ENCODE measurements around the gene TCF25. TPM values are rescaled to one million over a fixed set of nuclear protein-coding genes. Genes with fewer than 3 reads are reported as not detected.
"Not testable (repeated sequence)": the region's sequence is repeated elsewhere in the genome, so short reads cannot be mapped to it uniquely, and the experiment has no call there.

Gene TCF25, protein sequence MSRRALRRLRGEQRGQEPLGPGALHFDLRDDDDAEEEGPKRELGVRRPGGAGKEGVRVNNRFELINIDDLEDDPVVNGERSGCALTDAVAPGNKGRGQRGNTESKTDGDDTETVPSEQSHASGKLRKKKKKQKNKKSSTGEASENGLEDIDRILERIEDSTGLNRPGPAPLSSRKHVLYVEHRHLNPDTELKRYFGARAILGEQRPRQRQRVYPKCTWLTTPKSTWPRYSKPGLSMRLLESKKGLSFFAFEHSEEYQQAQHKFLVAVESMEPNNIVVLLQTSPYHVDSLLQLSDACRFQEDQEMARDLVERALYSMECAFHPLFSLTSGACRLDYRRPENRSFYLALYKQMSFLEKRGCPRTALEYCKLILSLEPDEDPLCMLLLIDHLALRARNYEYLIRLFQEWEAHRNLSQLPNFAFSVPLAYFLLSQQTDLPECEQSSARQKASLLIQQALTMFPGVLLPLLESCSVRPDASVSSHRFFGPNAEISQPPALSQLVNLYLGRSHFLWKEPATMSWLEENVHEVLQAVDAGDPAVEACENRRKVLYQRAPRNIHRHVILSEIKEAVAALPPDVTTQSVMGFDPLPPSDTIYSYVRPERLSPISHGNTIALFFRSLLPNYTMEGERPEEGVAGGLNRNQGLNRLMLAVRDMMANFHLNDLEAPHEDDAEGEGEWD
- total RNA-seq, result 100 to 1,000 TPM; 144 to 182 (median 164) TPM

DNA sequence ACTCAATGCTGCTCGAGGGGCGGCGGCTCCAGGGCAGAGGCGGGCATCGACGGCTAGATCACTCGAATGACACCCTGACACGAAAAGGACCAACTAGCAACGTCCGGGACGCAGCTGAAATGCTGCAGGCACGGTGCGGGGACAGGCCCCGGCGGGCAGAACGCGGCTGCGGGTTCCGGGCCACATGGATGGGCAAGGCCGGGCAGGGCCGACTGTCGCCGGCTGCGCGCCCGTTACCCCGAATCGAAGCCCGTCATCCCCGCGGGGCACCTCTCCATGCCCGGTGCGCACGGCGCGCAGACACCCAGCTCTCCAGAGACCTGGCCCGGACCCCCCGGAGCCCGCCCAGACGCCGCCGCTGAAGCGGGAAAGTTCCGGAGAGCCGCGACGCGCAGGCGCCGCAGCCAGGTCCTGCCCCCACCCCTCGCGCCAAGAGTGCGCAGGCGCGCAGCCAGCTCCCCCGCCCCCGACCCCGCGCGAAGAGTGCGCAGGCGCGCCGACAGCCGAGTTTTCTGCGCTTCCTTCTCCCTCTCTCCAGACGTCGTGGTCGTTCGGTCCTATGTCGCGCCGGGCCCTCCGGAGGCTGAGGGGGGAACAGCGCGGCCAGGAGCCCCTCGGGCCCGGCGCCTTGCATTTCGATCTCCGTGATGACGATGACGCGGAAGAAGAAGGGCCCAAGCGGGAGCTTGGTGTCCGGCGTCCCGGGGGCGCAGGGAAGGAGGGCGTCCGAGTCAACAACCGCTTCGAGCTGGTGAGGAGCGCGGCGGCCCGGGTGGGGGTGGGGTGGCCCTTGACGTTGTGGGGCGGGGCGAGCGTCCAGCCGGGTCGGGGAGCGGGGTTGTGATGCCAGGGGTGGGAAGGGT lies at the start of gene TCF25:
Gene TCF25, plus strand, starts transcription at position 484 of the 863 bp plus-strand sequence. Its CDS starts 76 bp downstream, at position 560.
- Mint-ChIP-seq H3K4me1 (ENCODE audit: low read depth) (peaks cover 15% of the 10 kb centered on the region), H3K27me3 (ENCODE audit: low read depth) (no peaks in the 10 kb centered on the region), H3K36me3 (ENCODE audit: insufficient read depth) (peaks cover 12% of the 10 kb centered on the region), H3K9me3 (no peaks in the 10 kb centered on the region), H3K4me3 (peak within 1 kb of the TSS; percentile 85)
- peak; percentile 85 for DNase-seq
- ATAC-seq, result peak; percentile 56 to 62

DNA sequence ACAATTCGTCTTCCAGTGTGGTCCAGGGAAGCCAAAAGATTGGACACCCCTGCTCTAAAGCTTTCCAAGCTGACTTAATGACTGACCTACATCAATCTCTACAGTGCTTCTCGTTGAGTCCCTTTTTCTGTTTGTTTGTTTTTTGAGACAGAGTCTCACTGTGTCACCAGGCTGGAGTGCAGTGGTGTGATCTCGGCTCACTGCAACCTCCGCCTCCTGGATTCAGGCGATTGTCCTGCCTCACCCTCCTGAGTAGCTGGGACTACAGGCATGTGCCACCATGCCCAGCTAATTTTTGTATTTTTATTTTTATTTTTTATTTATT lies 49.6 kb upstream of the TCF25 start:
- not testable (repeated sequence) for DNase-seq; H3K36me3 Mint-ChIP-seq (ENCODE audit: insufficient read depth); H3K27me3 Mint-ChIP-seq (ENCODE audit: low read depth); H3K9me3 Mint-ChIP-seq; ATAC-seq; H3K4me3 Mint-ChIP-seq
- H3K4me1 Mint-ChIP-seq (ENCODE audit: low read depth), result peaks cover 14% of the 10 kb centered on the region

DNA sequence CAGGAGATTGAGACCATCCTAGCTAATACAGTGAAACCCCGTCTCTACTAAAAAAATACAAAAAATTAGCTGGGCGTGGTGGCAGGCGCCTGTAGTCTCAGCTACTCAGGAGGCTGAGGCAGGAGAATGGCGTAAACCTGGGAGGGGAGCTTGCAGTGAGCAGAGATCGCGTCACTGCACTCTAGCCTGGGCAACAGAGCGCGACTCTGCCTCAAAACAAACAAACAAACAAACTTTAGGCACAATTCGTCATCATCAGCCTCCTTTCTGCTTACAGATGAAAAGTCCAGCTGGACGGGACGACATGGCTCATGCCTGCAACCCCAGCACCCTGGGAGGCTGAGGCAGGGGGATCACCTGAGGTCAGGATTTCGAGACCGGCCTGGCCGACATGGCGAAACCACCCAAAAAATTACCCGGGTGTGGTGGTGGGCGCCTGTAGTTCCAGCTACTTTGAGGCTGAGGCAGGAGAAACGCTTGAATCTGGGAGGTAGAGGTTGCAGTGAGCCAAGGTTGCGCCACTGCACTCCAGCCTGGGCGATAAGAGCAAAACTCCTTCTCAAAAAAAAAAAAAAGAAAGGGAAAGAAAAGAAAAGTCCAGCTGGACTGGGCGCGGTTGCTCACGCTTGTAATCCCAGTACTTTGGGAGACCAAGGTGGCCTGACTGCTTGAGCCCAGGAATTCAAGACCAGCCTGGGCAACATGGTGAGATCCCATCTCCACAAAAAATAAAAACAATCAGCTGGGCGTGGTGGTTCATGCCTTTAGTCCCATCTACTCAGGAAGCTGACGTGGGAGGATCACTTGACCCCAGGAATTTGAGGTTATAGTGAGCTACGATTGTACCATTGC lies 46.6 kb upstream of the TCF25 start:
- ATAC-seq (no peak), DNase-seq (no peak)
- H3K4me3 Mint-ChIP-seq, result no peak overlapping the region

DNA sequence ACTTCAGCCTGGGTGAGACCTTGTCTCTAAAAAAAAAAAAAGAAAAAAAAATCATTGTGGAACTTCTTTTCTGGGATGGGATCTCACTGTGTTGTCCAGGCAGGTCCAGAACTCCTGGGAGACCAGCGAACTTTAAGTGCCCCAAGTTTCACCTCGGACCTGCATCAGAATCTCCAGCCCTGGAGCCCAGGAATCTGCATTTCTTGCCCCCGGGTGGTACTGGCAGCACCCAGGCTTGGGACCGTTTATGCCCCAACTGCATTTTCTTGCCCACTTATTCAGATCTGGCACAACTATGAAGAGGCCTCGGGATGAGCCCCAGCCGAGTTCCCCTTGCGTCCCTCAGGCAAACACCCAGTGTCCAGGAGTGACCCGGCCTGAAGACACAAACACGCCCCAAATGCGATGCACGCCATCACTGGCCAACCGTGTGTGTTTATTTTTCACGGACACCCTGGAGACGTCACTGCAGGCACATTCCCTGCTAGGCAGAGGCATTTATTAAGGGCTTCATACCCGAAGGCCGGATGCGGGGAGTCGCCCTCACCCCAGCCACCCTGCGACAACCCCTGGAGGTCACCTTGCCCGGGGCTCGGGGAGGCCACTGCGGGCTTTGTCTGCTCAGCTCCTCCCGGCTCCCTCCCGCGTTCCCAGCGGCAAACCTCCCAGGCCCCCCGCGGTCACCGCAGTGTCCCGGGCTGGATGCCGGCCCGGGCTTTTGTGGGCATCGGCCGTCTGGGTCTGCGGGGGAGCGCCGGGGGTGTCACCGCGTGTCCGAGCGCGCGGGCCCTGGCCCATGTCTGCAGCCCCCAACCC lies 45.8 kb upstream of the TCF25 start:
- H3K27me3 Mint-ChIP-seq (ENCODE audit: low read depth), result peaks cover 32% of the 10 kb centered on the region
- DNase-seq (no peak), ATAC-seq (peak in 1 of 2 donors; percentile 1)
- peaks cover 6% of the 10 kb centered on the region for H3K4me1 Mint-ChIP-seq (ENCODE audit: low read depth)
- H3K36me3 Mint-ChIP-seq (ENCODE audit: insufficient read depth), result no peaks in the 10 kb centered on the region
- H3K4me3 Mint-ChIP-seq, result peak overlapping the region; percentile 60
- no peaks in the 10 kb centered on the region for H3K9me3 Mint-ChIP-seq

More for the DNA sequence above, 46.6 kb upstream of the TCF25 start:
- H3K9me3 Mint-ChIP-seq, result no peaks in the 10 kb centered on the region
- H3K4me1 Mint-ChIP-seq (ENCODE audit: low read depth), result peaks cover 11% of the 10 kb centered on the region
- H3K36me3 Mint-ChIP-seq (ENCODE audit: insufficient read depth), result no peaks in the 10 kb centered on the region
- H3K27me3 Mint-ChIP-seq (ENCODE audit: low read depth), result peaks cover 24% of the 10 kb centered on the region

DNA sequence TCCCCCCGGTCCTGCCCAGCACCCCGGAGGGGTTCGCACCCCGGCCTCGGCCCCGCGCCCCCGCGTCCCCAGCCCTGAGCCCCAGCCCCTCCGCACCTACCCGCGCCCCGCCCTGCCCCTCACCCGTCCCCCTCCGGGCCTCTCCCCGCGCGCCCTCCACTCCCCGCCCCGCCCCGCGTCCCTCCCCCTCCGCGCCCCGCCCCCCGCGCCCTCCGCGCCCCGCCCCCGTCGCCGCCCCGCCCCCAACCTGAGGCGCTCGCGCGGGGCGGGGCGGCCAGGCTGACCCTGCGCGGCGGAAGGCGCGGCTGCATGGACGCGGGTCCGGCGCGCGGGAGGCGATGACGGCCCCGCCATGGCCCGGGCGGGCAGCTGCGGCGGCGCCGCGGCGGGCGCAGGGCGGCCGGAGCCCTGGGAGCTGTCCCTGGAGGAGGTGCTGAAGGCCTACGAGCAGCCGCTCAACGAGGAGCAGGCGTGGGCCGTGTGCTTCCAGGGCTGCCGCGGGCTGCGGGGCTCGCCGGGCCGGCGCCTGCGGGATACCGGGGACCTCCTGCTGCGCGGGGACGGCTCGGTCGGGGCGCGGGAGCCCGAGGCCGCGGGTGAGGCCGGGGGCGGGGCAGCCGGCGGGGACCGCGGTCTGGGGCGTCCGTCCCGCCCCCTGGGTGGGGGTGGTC lies 45.1 kb upstream of the TCF25 start, which contains the start of gene SPIRE2:
Gene SPIRE2, plus strand, starts transcription at position 277 of the 671 bp plus-strand sequence. Its CDS starts 76 bp downstream, at position 353.
- Mint-ChIP-seq H3K9me3 (no peaks in the 10 kb centered on the region), H3K4me3 (peak within 1 kb of the TSS; percentile 68), H3K36me3 (ENCODE audit: insufficient read depth) (no peaks in the 10 kb centered on the region), H3K4me1 (ENCODE audit: low read depth) (peaks cover 6% of the 10 kb centered on the region), H3K27me3 (ENCODE audit: low read depth) (peaks cover 33% of the 10 kb centered on the region)
- DNase-seq, result peak; percentile 52
- peak; percentile 94 to 96 for ATAC-seq

DNA sequence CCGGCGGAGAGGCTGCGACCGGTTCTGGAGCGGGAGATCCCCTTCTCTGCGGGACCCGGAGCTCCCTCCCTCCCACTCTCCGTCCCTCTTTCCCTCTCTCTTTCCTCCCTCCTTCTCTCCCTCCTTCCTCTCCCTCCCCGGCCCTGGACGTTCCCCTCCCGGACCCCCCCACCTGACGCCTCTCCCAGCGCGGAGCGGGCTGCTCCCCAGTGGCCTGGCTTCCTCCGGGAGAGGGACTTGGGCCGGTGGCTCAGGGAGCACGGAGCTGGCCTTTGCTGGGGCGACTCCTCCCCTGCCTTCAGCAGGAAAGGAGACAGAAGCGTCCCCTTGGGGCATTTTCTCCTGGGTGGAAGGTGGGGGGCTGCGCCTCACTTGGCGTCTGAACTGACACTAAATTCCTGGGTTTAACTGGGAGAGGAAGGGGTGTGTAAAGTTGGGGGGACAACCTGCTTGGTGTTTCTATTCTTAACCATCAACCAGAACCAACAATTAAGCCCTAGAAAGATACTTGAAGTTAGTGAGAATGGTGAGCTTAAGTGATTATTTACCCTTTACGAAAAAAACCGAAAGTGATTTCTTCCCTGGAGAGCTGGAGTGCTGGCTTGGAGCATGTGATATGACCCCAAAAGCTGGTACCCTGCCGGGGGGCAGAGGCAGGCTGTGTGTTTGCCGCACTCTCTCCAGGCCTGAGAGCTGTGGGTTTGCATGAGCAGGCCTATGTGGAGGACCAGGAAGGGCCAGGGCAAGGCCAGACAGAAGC lies 44.3 kb upstream of the TCF25 start:
- H3K27me3 Mint-ChIP-seq (ENCODE audit: low read depth), result peaks cover 33% of the 10 kb centered on the region

DNA sequence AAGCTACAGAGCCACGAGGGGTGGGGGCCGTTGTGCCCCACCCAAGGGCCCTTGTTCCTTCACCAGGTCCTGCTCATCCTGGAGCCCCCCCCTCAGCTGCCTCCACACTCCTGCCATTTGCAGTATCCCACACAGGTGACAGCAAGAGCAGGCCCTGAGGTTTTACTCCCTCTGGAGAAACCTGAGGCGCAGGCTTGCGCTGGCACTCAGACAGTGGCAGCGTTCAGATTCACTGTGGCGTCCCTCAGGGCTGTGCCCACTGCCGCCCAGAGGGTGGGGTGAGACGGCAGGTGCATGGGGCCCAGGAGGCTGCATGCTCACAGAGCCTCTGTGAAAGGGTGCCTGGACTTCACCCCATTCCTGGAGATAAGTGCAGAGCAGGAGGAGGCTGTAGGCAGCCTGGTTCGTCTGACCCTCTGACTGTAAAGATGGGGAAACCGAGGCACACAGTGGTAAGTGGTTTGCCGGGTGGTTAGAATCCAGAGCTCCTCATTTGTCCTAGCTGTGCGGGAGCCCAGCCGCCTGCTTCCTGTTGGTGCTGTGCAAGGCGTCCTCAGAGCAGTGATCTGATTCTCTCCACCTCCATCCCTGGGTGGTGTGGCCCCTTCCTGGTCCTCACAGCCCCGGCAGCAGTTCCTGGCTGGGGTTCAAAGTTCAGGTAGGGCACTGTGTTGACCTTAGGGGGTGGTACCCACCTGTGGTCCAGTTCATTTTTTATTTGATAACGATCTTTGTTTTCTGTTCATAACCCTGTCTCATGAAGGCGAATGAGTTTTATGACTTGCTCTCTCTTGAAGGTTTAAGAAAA lies 43.6 kb upstream of the TCF25 start:
- peaks cover 6% of the 10 kb centered on the region for H3K4me1 Mint-ChIP-seq (ENCODE audit: low read depth)
- DNase-seq (no peak), ATAC-seq (no peak)
- no peak overlapping the region for H3K4me3 Mint-ChIP-seq
- no peaks in the 10 kb centered on the region for H3K9me3 Mint-ChIP-seq
- H3K27me3 Mint-ChIP-seq (ENCODE audit: low read depth), result peaks cover 33% of the 10 kb centered on the region
- no peaks in the 10 kb centered on the region for H3K36me3 Mint-ChIP-seq (ENCODE audit: insufficient read depth)

More for the DNA sequence above, 44.3 kb upstream of the TCF25 start:
- ATAC-seq (no peak), DNase-seq (no peak)
- H3K4me3 Mint-ChIP-seq, result peak overlapping the region; percentile 68
- no peaks in the 10 kb centered on the region for H3K9me3 Mint-ChIP-seq
- H3K4me1 Mint-ChIP-seq (ENCODE audit: low read depth), result peaks cover 6% of the 10 kb centered on the region
- no peaks in the 10 kb centered on the region for H3K36me3 Mint-ChIP-seq (ENCODE audit: insufficient read depth)

DNA sequence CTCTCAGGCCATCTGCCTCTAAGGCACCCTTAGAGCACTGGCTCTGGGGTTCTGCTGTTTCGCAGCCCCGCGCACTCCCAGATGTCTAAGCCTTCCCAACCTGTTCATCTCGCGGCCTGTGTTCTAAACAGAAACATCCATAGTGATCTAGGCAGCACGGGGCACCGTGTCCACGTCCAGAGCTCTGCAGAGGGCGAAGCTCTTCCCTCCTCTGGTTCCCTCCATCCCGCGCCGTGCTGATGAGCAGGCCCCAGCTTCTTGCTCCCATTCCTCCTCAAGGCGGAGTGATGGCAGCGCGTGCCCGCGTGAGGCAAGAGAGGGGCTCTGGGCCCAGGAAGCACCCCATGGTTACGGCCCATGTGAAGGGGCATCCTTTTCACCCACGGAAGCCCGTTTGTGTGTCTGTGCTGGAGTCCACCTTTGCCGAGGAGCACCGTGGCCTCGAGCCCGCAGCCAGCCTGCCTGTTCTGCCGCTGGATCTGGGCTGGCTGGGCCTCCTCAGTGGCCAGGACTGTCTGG lies 41.5 kb upstream of the TCF25 start:
- no peaks in the 10 kb centered on the region for H3K9me3 Mint-ChIP-seq
- peaks cover 6% of the 10 kb centered on the region for H3K4me1 Mint-ChIP-seq (ENCODE audit: low read depth)
- no peak for ATAC-seq
- H3K36me3 Mint-ChIP-seq (ENCODE audit: insufficient read depth), result no peaks in the 10 kb centered on the region
- DNase-seq, result no peak
- H3K27me3 Mint-ChIP-seq (ENCODE audit: low read depth), result peaks cover 33% of the 10 kb centered on the region
- H3K4me3 Mint-ChIP-seq, result no peak overlapping the region

DNA sequence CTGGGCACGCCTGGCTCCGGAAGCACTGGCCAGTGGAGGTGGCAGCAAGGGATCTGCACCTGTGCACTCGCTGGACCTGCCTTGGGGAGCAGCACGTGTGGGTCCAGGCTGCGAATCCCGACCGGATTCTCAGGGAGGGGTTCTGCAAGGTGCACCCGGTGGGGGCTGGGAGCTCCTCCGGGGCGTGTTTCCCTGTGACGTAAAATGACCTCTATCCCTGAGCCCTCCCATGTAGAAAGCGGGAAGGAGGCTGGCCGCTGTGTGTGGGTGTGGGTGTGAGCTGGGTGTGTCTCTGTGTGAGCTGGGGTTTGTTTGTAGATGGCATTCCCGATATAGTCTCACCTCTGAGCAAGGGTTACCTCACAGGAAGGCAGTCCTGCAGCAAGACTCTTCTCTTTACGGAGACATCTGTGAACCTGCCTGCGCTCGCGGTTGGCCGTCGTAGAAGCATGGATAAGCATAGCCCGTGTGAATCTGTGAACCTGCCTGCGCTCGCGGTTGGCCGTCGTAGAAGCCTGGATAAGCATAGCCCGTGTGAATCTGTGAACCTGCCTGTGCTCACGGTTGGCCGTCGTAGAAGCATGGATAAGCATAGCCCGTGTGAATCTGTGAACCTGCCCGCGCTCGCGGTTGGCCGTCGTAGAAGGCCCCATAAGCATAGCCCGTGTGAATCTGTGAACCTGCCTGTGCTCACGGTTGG lies 39.6 kb upstream of the TCF25 start:
- H3K9me3 Mint-ChIP-seq; H3K4me3 Mint-ChIP-seq; ATAC-seq; DNase-seq; H3K36me3 Mint-ChIP-seq (ENCODE audit: insufficient read depth): not testable (repeated sequence)
- peaks cover 27% of the 10 kb centered on the region for H3K27me3 Mint-ChIP-seq (ENCODE audit: low read depth)
- peaks cover 22% of the 10 kb centered on the region for H3K4me1 Mint-ChIP-seq (ENCODE audit: low read depth)

DNA sequence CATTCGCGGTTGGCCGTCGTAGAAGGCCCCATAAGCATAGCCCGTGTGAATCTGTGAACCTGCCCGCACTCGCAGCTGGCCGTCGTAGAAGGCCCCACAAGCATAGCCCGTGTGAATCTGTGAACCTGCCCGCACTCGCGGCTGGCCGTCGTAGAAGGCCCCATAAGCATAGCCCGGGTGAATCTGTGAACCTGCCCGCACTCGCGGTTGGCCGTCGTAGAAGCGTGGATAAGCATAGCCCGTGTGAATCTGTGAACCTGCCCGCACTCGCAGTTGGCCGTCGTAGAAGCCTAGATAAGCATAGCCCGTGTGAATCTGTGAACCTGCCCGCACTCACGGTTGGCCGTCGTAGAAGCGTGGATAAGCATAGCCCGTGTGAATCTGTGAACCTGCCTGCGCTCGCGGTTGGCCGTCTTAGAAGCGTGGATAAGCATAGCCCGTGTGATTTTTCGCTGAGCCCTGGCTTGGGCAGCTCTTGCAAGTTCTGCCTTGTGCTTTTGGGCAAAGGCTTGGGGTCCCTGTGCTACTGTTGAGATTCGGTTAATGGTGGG lies 38.5 kb upstream of the TCF25 start:
- not testable (repeated sequence) for ATAC-seq; DNase-seq; H3K9me3 Mint-ChIP-seq; H3K36me3 Mint-ChIP-seq (ENCODE audit: insufficient read depth); H3K4me3 Mint-ChIP-seq
- Mint-ChIP-seq H3K4me1 (ENCODE audit: low read depth) (peaks cover 22% of the 10 kb centered on the region), H3K27me3 (ENCODE audit: low read depth) (peaks cover 18% of the 10 kb centered on the region)
